ENCODE data around the gene S100A1. TPM values are rescaled to one million over a fixed set of nuclear protein-coding genes. Genes with fewer than 3 reads are reported as not detected.

Gene S100A1
- total and polyA plus RNA-seq, 8 donors: 0.93 to 2.3 (median 1.8) TPM

DNA sequence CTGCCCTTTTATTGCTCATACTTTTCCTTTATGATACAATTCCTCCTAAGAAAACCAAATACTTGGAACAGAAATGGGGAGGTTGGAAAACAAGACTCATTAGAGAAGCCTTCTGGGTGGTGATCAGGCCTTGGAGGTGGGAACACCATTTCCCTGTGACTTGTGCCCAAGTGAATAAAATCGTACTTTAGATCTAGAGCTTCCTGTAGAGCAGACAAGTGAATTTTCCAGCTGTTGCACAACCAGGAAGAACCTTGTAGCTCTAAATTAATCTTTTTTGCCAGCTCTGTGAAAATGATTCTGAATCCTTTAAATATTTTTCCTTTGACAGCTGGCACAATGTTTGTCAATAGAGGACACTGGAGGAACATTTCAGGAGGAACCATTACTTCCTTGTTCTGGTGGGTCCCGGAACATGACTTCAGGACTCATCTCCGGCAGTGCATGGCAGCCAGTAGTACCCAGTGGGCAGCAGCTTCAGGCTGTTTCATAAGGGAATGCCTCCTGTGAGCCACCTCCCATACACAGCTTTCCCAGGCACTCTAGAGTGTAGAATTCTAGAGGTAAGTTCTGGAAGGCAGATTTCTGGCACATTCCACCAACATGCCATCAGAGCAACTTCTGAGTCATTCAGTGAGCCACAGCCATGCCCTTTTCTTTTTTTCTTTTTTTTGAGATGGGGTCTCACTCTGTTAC lies 24.7 kb downstream of the S100A1 start:
- intact Hi-C loops (cut with DNase I): no loop called here

DNA sequence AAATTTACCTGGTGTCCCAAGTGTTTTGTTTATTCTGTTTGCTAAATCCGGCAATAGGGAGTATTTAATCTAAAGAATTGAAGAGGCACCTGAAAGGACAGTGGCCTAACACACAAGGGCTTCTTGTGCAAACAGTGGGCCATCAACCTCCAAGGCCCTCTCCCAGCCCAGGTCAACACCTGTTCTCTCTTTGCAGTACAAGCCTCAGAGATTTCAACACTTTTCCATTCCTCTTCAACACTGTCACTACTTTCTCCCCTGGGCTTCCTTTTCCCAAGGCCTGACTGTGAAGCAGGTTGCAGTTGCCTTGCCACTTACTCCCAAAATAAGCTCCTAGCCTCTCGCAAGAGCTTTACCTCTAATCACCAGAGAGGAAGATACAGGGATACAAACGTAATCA lies 27.1 kb downstream of the S100A1 start:
- Histone ChIP-seq H3K36me3 (peaks cover 0 to under 1% of the 10 kb centered on the region in 2 donors), H3K27ac (peak overlapping the region in 1 of 2 donors; percentile 15), H3K9me3 (no peaks in the 10 kb centered on the region), H3K27me3 (no peaks in the 10 kb centered on the region), H3K4me3 (no peak overlapping the region), H3K4me1 (peaks cover 5 to 33% of the 10 kb centered on the region in 2 donors)
- TF ChIP-seq, protein P1, sequence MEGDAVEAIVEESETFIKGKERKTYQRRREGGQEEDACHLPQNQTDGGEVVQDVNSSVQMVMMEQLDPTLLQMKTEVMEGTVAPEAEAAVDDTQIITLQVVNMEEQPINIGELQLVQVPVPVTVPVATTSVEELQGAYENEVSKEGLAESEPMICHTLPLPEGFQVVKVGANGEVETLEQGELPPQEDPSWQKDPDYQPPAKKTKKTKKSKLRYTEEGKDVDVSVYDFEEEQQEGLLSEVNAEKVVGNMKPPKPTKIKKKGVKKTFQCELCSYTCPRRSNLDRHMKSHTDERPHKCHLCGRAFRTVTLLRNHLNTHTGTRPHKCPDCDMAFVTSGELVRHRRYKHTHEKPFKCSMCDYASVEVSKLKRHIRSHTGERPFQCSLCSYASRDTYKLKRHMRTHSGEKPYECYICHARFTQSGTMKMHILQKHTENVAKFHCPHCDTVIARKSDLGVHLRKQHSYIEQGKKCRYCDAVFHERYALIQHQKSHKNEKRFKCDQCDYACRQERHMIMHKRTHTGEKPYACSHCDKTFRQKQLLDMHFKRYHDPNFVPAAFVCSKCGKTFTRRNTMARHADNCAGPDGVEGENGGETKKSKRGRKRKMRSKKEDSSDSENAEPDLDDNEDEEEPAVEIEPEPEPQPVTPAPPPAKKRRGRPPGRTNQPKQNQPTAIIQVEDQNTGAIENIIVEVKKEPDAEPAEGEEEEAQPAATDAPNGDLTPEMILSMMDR (IDR thresholded peaks at IDR 0.05): no peak
- intact Hi-C loops (cut with DNase I): no loop called here
- DNase-seq: no peak
- ATAC-seq: peak; percentile 27

More for the DNA sequence above, 24.7 kb downstream of the S100A1 start:
- TF ChIP-seq, protein P1 (IDR thresholded peaks at IDR 0.05): no peak
- H3K4me3 ChIP-seq: no peak overlapping the region
- ATAC-seq (peak; percentile 49), DNase-seq (no peak)
- H3K9me3 ChIP-seq: no peaks in the 10 kb centered on the region
- no peaks in the 10 kb centered on the region for H3K27me3 ChIP-seq
- peaks cover under 1 to 16% of the 10 kb centered on the region in 2 donors for H3K4me1 ChIP-seq
- no peaks in the 10 kb centered on the region for H3K36me3 ChIP-seq
- H3K27ac ChIP-seq: peak overlapping the region; percentile 28 to 77

DNA sequence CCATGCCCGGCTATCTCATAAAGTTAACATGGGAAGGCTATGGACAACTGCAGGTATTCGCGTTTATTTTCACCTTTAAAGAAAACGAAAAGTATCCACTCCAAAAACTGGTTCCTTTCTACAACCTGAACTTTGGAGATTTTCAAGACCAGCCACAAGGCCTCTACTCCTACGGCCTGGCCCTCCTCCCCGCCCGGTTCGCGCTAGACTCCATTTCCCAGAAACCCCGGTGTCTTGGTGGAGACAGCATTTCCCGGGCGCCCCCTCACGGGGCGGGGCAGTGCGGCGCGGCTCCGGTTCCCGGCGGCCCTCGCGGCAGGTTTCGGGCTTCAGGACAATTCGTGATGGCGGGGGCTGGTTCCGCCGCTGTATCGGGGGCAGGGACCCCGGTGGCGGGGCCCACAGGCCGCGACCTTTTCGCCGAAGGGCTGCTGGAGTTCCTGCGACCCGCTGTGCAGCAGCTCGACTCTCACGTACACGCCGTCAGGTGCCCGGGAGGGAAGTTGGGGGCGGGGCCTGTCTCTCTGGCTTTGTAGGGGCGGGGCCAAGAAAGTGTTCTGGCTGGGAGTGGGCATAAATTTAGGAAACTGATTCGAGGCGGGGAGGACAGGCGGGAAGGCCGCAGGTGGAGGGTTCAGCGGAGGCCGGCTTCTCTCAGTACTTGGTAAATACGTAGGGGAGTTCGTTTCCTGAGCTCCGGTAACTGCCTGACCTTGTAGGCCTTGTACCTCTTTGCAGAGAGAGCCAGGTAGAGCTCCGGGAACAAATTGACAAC lies 30.4 kb downstream of the S100A1 start, which contains the start of gene SNAPIN:
Gene SNAPIN, plus strand, starts transcription at position 304 of the 775 bp plus-strand sequence. Its CDS starts 41 bp downstream, at position 345.
- DNase-seq: peak; percentile 87 to 96 (median 92)
- peak; percentile 97 for ATAC-seq
- TF ChIP-seq, protein P1 (IDR thresholded peaks at IDR 0.05): peak in 1 of 2 donors; percentile 20
- Histone ChIP-seq H3K36me3 (peaks cover 0 to 33% of the 10 kb centered on the region in 2 donors), H3K9me3 (no peaks in the 10 kb centered on the region), H3K4me1 (peaks cover 5 to 29% of the 10 kb centered on the region in 2 donors), H3K27ac (peak within 1 kb of the TSS; percentile 92), H3K27me3 (no peaks in the 10 kb centered on the region), H3K4me3 (peak within 1 kb of the TSS; percentile 65 to 74)
- intact Hi-C loops (cut with DNase I): no loop called here

DNA sequence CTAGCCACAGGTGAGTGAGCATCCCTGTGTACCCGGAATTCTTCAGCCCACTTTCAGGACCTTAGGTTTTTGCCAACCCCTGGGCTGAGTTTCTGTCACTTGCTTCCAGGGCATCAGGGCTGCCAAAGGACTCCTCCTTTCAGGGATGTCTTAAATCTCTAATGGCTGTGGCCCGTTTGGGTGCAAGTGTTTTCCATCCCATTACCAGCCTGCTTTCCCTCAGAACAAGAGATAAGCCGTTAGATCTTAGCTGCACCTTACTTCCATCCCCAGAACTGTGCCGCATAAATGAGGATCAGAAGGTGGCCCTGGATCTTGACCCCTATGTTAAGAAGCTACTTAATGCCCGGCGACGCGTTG lies 30.9 kb downstream of the S100A1 start:
- Histone ChIP-seq H3K4me3 (peak overlapping the region; percentile 65 to 74), H3K27ac (peak overlapping the region; percentile 92), H3K4me1 (peaks cover 5 to 30% of the 10 kb centered on the region in 2 donors), H3K9me3 (no peaks in the 10 kb centered on the region), H3K27me3 (no peaks in the 10 kb centered on the region), H3K36me3 (peaks cover 0 to 38% of the 10 kb centered on the region in 2 donors)
- ATAC-seq (no peak), DNase-seq (no peak)
- TF ChIP-seq, protein P1 (IDR thresholded peaks at IDR 0.05): no peak
- intact Hi-C loops (cut with DNase I): no loop called here

DNA sequence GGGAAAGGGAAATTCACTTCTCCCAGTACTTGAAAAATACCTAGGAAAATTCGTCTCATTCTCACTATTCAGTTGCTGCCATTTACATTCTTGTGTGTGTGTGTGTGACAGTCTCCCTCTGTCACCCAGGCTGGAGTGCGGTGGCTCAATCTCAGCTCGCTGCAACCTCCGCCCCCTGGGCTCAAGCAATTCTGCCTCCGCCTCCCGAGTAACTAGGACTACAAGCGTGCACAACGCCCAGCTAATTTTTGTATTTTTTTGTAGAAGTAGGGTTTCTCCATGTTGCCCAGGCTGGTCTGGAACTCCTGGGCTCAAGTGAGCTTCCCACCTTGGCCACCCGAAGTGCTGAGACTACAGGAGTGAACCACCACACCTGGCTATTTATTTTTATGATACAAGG lies 31.4 kb downstream of the S100A1 start:
- Histone ChIP-seq H3K27ac (peak overlapping the region in 1 of 2 donors; percentile 92), H3K36me3 (peaks cover 4 to 43% of the 10 kb centered on the region in 2 donors), H3K27me3 (no peaks in the 10 kb centered on the region), H3K9me3 (no peaks in the 10 kb centered on the region), H3K4me3 (peak overlapping the region; percentile 65 to 74), H3K4me1 (peaks cover 5 to 30% of the 10 kb centered on the region in 2 donors)
- intact Hi-C loops (cut with DNase I): no loop called here
- ATAC-seq (no peak), DNase-seq (no peak)
- TF ChIP-seq, protein P1 (IDR thresholded peaks at IDR 0.05): no peak

All from left lung (tissue), 10 donors.